ENCODE data around the gene TSPAN1.

Gene TSPAN1

DNA sequence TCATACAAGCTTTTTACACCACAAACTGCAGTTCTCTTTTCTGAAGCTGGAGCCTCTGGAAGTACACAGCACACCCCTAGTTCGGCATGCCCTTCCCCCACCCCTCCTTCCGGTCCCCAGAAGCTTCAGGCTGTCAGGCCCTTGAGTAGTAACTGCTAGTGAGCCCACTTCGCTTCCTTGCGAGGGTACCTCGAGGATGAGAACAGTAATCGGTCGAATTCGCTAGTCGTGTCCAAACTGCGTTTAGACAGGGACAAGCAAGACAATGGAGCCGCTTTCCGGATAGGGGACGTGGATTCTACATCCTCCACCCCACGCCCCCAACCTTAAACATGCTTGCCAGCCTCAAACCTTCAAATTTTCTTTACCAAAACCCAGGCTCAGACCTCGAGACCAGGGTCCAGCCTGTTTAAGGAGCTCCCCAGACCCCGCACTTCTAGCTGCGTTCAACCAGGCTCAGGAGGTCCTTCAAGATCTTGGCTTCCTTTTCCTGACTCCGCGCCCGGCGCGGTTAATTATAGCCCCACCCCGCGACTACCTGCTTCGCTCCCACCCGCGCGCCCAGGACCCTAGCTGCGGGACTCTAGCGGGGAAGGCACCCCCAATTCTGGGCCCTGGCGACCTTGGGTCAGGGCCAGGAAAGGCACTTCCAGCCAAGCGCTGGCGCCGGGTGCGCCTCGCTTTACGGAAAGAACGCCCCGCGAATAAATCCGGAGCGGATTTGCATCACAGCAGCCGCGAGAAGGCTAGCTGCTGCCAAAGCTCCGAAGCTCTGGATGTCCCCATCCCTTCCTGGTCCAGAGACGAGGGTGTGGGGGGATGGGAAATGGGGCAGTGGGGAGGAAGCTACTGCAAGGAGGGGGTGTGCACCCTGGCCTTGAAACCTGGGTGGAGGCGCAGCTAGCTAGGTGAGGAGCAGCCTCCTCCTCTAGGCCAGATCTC is 8.1 kb upstream of the TSPAN1 start:
- TF ChIP-seq TAF1 (IDR thresholded peaks at IDR 0.05; ENCODE audit: borderline replicate concordance, insufficient read depth, low read length) (no peak), SIN3A (IDR thresholded peaks at IDR 0.05; ENCODE audit: borderline replicate concordance, insufficient read depth, low read length) (no peak), POLR2AphosphoS5 (IDR thresholded peaks at IDR 0.05; ENCODE audit: low read depth, low read length) (no peak), FOXP2 (optimal IDR thresholded peaks at IDR 0.05; ENCODE audit: borderline replicate concordance, extremely low read depth, extremely low read length, insufficient read depth) (no peak)
- TF ChIP-seq, protein P1, sequence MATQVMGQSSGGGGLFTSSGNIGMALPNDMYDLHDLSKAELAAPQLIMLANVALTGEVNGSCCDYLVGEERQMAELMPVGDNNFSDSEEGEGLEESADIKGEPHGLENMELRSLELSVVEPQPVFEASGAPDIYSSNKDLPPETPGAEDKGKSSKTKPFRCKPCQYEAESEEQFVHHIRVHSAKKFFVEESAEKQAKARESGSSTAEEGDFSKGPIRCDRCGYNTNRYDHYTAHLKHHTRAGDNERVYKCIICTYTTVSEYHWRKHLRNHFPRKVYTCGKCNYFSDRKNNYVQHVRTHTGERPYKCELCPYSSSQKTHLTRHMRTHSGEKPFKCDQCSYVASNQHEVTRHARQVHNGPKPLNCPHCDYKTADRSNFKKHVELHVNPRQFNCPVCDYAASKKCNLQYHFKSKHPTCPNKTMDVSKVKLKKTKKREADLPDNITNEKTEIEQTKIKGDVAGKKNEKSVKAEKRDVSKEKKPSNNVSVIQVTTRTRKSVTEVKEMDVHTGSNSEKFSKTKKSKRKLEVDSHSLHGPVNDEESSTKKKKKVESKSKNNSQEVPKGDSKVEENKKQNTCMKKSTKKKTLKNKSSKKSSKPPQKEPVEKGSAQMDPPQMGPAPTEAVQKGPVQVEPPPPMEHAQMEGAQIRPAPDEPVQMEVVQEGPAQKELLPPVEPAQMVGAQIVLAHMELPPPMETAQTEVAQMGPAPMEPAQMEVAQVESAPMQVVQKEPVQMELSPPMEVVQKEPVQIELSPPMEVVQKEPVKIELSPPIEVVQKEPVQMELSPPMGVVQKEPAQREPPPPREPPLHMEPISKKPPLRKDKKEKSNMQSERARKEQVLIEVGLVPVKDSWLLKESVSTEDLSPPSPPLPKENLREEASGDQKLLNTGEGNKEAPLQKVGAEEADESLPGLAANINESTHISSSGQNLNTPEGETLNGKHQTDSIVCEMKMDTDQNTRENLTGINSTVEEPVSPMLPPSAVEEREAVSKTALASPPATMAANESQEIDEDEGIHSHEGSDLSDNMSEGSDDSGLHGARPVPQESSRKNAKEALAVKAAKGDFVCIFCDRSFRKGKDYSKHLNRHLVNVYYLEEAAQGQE (IDR thresholded peaks at IDR 0.05; ENCODE audit: insufficient read depth in 1 of 2, low read depth in 2 of 2, low read length in 2 of 2): no peak

DNA sequence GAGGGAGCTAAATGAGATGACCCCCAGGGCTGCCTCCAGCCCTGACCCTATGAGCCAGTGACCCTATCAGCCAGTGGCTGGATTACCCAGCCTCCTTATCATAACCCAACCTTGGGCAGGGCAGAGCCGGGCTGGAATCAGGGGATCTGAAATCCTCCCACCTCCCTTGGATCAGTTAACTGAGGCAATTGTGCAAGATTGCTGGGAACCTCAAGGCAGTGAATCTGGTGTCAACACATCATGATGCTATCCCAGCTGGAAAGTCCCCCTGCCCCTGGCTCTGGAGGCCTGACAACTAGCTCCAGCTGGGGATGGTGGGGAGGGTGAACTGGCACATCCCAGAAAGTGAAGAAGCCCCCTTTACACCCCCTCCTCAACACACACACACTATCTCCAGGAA is 6.4 kb upstream of the TSPAN1 start:
- TF ChIP-seq POLR2AphosphoS5 (IDR thresholded peaks at IDR 0.05; ENCODE audit: low read depth, low read length): no peak
- no peak for TF ChIP-seq SIN3A (IDR thresholded peaks at IDR 0.05; ENCODE audit: borderline replicate concordance, insufficient read depth, low read length)
- TF ChIP-seq FOXP2 (optimal IDR thresholded peaks at IDR 0.05; ENCODE audit: borderline replicate concordance, extremely low read depth, extremely low read length, insufficient read depth): no peak
- TF ChIP-seq, protein P1 (IDR thresholded peaks at IDR 0.05; ENCODE audit: insufficient read depth in 1 of 2, low read depth in 2 of 2, low read length in 2 of 2): no peak
- no peak for TF ChIP-seq TAF1 (IDR thresholded peaks at IDR 0.05; ENCODE audit: borderline replicate concordance, insufficient read depth, low read length)

DNA sequence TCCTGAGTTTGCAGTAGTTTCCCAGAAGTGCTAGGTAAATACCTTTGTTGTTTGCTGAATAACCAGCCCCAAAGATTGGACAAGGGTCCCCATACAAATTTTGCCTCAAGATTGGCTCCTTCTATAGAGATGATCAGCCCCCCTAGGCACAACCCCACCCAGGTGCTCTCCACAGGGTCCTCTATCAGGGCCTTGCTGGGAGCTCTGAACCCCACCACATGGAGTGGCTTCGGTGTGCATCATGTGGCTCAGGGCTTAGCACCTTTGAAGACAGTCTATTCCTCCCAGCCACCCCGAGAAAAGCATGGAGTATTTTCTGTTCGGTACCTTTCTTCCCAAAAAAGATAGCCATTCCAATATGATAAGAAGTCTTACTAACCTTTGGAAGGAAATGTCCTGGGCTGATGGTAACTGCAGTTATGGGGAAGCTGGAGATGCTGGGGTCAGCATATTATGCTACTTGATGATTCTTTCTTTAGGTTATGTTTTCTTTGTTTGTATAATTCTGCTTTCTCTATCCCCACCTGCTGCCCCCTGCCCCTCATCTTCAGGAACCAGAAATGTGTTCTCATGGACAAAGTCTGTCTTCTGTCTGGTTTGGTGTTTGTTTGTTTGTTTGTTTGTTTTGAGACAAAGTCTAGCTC is 5.0 kb upstream of the TSPAN1 start:
- TF ChIP-seq, protein P1 (IDR thresholded peaks at IDR 0.05; ENCODE audit: insufficient read depth in 1 of 2, low read depth in 2 of 2, low read length in 2 of 2): no peak
- no peak for TF ChIP-seq SIN3A (IDR thresholded peaks at IDR 0.05; ENCODE audit: borderline replicate concordance, insufficient read depth, low read length)
- TF ChIP-seq POLR2AphosphoS5 (IDR thresholded peaks at IDR 0.05; ENCODE audit: low read depth, low read length): no peak
- no peak for TF ChIP-seq TAF1 (IDR thresholded peaks at IDR 0.05; ENCODE audit: borderline replicate concordance, insufficient read depth, low read length)
- TF ChIP-seq FOXP2 (optimal IDR thresholded peaks at IDR 0.05; ENCODE audit: borderline replicate concordance, extremely low read depth, extremely low read length, insufficient read depth): no peak

DNA sequence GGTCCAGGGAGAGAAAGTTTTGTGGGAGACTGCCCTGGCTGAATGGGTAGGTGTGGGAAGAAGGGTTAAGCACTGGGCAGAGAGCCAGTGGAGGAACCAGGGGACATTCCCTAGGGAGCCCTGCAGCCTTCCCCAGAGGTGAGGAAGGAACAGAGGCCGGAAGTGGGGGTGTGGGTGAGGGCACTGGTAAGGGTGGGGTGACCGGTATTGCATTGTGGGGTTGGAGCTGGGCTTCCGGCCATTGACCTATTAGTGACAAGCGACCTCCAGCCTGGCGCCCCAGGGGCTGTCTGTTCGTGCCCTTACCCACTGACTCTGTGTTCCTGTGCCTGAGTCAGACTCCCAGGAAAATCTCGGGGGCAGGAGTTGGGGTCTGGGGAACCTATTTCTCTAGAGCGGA is 3.5 kb upstream of the TSPAN1 start:
- TF ChIP-seq, protein P1 (IDR thresholded peaks at IDR 0.05; ENCODE audit: insufficient read depth in 1 of 2, low read depth in 2 of 2, low read length in 2 of 2): no peak
- no peak for TF ChIP-seq TAF1 (IDR thresholded peaks at IDR 0.05; ENCODE audit: borderline replicate concordance, insufficient read depth, low read length)
- TF ChIP-seq SIN3A (IDR thresholded peaks at IDR 0.05; ENCODE audit: borderline replicate concordance, insufficient read depth, low read length): no peak
- no peak for TF ChIP-seq FOXP2 (optimal IDR thresholded peaks at IDR 0.05; ENCODE audit: borderline replicate concordance, extremely low read depth, extremely low read length, insufficient read depth)
- no peak for TF ChIP-seq POLR2AphosphoS5 (IDR thresholded peaks at IDR 0.05; ENCODE audit: low read depth, low read length)
